IMR-90 (cell line): ENCODE data around the gene ATP10B. TPM values are rescaled to one million over a fixed set of nuclear protein-coding genes. Genes with fewer than 3 reads are reported as not detected.

Experiments
- ATAC-seq: fragments of 200-7000 bp; cut with Tn5 transposase; 2 replicates; pipeline ENCODE4 v1.9.1; 2020; ENCODE audit warnings: low read depth, mild to moderate bottlenecking, moderate library complexity
- BruUV-seq: library from RNA; stranded (reverse); fragments of 400-500 nt; replicated peaks from 2 replicates; lab custom pipeline; 2021; lab: Mats Ljungman, UMichigan
- CTCF ChIA-PET: fragments of 300-600 bp; formaldehyde crosslinking; extraction: SDS; loops from one replicate; lab custom pipeline; 2021; ENCODE audit warnings: antibody characterized with exemption; lab: Yijun Ruan, JAX
- POLR2A ChIA-PET: fragments of 300-600 bp; sonication (Branson Sonifier 250); formaldehyde crosslinking; loops from one replicate; lab custom pipeline; 2022; ENCODE audit warnings: antibody characterized with exemption; ENCODE audit not compliant: unreplicated experiment; lab: Charles Lee
- DNase-seq: peaks from one replicate; pipeline ENCODE4 v3.0.0; 2013
- H2AFZ ChIP-seq: replicated peaks from 2 replicates; pipeline ENCODE3; 2013; ENCODE audit warnings: low read length, mild to moderate bottlenecking; ENCODE audit not compliant: poor library complexity
- H2AK5ac ChIP-seq: 2 replicates; pipeline ENCODE4 v1.6.1; 2013; ENCODE audit warnings: low read depth, low read length, inconsistent platforms
- H2AK9ac ChIP-seq: replicated peaks from 2 replicates; pipeline ENCODE3; 2013; ENCODE audit warnings: mild to moderate bottlenecking, low read depth, low read length, moderate library complexity; ENCODE audit not compliant: poor library complexity
- H2BK120ac ChIP-seq: 2 replicates; pipeline ENCODE4 v1.6.1; 2013; ENCODE audit warnings: low read depth, low read length, inconsistent platforms
- H2BK15ac ChIP-seq: 3 replicates; pipeline ENCODE4 v1.6.1; 2013; ENCODE audit warnings: low read depth, low read length, inconsistent platforms
- H2BK20ac ChIP-seq: 2 replicates; pipeline ENCODE4 v1.6.1; 2013; ENCODE audit warnings: low read depth, mild to moderate bottlenecking, inconsistent platforms, low read length, moderate library complexity
- H2BK5ac ChIP-seq: 2 replicates; pipeline ENCODE4 v1.6.1; 2013; ENCODE audit warnings: mild to moderate bottlenecking, low read depth, low read length, inconsistent platforms; ENCODE audit not compliant: poor library complexity, severe bottlenecking
- H3K14ac ChIP-seq: replicated peaks from 2 replicates; pipeline ENCODE4 v1.6.1; 2013; ENCODE audit warnings: low read depth, low read length, inconsistent platforms
- H3K18ac ChIP-seq: 2 replicates; pipeline ENCODE4 v1.6.1; 2013; ENCODE audit warnings: low read depth, low read length, control low read depth
- H3K23ac ChIP-seq: 2 replicates; pipeline ENCODE4 v1.6.1; 2013; ENCODE audit warnings: low read depth, low read length, inconsistent platforms
- H3K27ac ChIP-seq: 2 replicates; pipeline ENCODE4 v1.5.1; 2013; ENCODE audit warnings: mild to moderate bottlenecking, control low read depth, low read length; ENCODE audit not compliant: insufficient read depth
- H3K27me3 ChIP-seq: 2 replicates; pipeline ENCODE4 v1.6.1; 2013; ENCODE audit warnings: low read length; ENCODE audit not compliant: control insufficient read depth, insufficient read depth
- H3K36me3 ChIP-seq: 2 replicates; pipeline ENCODE4 v1.6.1; 2013; ENCODE audit warnings: low read length, mixed read lengths; ENCODE audit not compliant: control insufficient read depth, insufficient read depth
- H3K4ac ChIP-seq: 2 replicates; pipeline ENCODE4 v1.6.1; 2013; ENCODE audit warnings: low read depth, low read length, inconsistent platforms
- H3K4me1 ChIP-seq: 2 replicates; pipeline ENCODE4 v1.6.1; 2013; ENCODE audit warnings: low read length, mixed read lengths; ENCODE audit not compliant: control insufficient read depth, insufficient read depth
- H3K4me2 ChIP-seq: 2 replicates; pipeline ENCODE4 v1.6.1; 2013; ENCODE audit warnings: low read depth, mild to moderate bottlenecking, control low read depth, low read length, moderate library complexity
- H3K4me3 ChIP-seq: 2 replicates; pipeline ENCODE4 v1.5.1; 2013; ENCODE audit warnings: low read depth, mild to moderate bottlenecking, control low read depth, low read length, moderate library complexity; ENCODE audit not compliant: insufficient read depth
- H3K56ac ChIP-seq: 2 replicates; pipeline ENCODE4 v1.6.1; 2013; ENCODE audit warnings: low read length, inconsistent platforms; ENCODE audit not compliant: insufficient read depth; ENCODE audit errors: extremely low read depth
- H3K79me1 ChIP-seq, 2 experiments: 2 replicates each; pipeline ENCODE4 v1.6.1; 2013; ENCODE audit warnings: low read length in 2 of 2, inconsistent platforms in 1 of 2, low read depth in 1 of 2
- H3K9ac ChIP-seq: 2 replicates; pipeline ENCODE4 v1.6.1; 2013; ENCODE audit warnings: low read depth, low read length, control low read depth
- H3K9me1 ChIP-seq: 2 replicates; pipeline ENCODE4 v1.6.1; 2013; ENCODE audit warnings: low read length, inconsistent platforms; ENCODE audit not compliant: insufficient read depth
- H3K9me3 ChIP-seq: 2 replicates; pipeline ENCODE4 v1.6.1; 2013; ENCODE audit warnings: low read length; ENCODE audit not compliant: control insufficient read depth, insufficient read depth
- H4K20me1 ChIP-seq: 2 replicates; pipeline ENCODE4 v1.6.1; 2013; ENCODE audit warnings: low read length, inconsistent platforms; ENCODE audit not compliant: insufficient read depth
- H4K5ac ChIP-seq: 2 replicates; pipeline ENCODE4 v1.6.1; 2013; ENCODE audit warnings: mild to moderate bottlenecking, low read depth, low read length, control low read depth
- H4K8ac ChIP-seq, 2 experiments: 2 replicates each; pipeline ENCODE4 v1.6.1; 2013; ENCODE audit warnings: low read depth in 2 of 2, low read length in 2 of 2, control low read depth in 1 of 2, inconsistent platforms in 1 of 2
- H4K91ac ChIP-seq: 2 replicates; pipeline ENCODE4 v1.6.1; 2013; ENCODE audit warnings: low read depth, low read length, inconsistent platforms; ENCODE audit not compliant: insufficient read depth
- MAFK ChIP-seq: IDR thresholded peaks from 2 replicates; pipeline ENCODE4 v1.6.1; 2012; ENCODE audit warnings: low read depth, low read length, improper control_type of control experiment
- WGBS, 2 experiments: methylation state at CpG; one replicate each; pipeline versions ENCODE4 v1.1.5 to v1.1.7; 2013; ENCODE audit warnings: missing lambda C conversion rate in 2 of 2; ENCODE audit not compliant: insufficient read length in 1 of 2; ENCODE audit errors: extremely low coverage in 2 of 2; 5-methylcytosine and 5-hydroxymethylcytosine counted together
- dilution Hi-C: fragments of 300-500 bp; cut with HindIII; formaldehyde crosslinking; loops from one replicate; pipeline ENCODE4 v1.14.3; 2018; ENCODE audit warnings: low sequenced_read_pairs; ENCODE audit not compliant: unreplicated experiment
- in situ Hi-C: fragments of 300-500 bp; cut with MboI; formaldehyde crosslinking; loops from 3 replicates; pipeline ENCODE4 v1.14.3; 2019; ENCODE audit warnings: low sequenced_read_pairs, inconsistent platforms, mixed read lengths
- intact Hi-C: fragments of 100-400 bp; cut with micrococcal nuclease; formaldehyde crosslinking; loops from 2 replicates; pipeline ENCODE4 v1.10.0; 2022
- polyA plus RNA-seq, 3 experiments: library from polyadenylated mRNA; depleted of rRNA; stranded (reverse); fragments of >200 nt; gene quantifications; 2 replicates each; pipeline ENCODE4 v1.2.3, GENCODE V29; 2012; ENCODE audit warnings: low replicate concordance in 1 of 3
- total RNA-seq: library from RNA; depleted of rRNA; stranded (reverse); fragments of >200 nt; gene quantifications from 2 replicates; pipeline ENCODE4 v1.2.3, GENCODE V29; 2012
- TF ChIP-seq, protein P1 (sequence below): fragments of 150-350 bp; IDR thresholded peaks from 2 replicates; pipeline ENCODE4 v1.6.1; 2016; ENCODE audit warnings: low read depth, mild to moderate bottlenecking, low read length, moderate library complexity, borderline replicate concordance

The ATP10B gene
- total and polyA plus RNA-seq, 2 of the 4 experiments (the other 2 are of a cell fraction), result not detected

DNA sequence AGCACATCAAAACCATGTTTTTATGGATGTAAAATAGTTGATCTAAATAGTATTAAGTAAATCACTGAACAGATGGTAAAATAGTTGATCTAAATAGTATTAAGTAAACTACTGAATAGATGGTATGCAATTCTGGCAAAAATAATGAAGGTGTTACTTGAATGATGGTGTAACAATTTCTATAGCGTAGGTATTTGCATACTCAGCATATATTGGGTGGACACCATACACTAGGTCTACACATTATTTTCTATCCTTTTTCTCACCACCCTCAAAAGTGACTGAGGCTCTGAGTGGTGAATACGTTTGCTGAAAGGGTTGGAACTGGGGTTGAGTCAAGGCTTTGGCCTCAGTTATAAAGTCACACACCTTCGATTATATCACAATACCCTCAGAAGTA, 81.3 kb downstream of the ATP10B start:
- Histone ChIP-seq H2BK20ac (no peak overlapping the region), H2AK9ac (no peak overlapping the region), H2AFZ (no peak overlapping the region), H4K8ac (no peak overlapping the region), H3K79me1 (no peaks in the 10 kb centered on the region), H2BK5ac (no peak overlapping the region), H3K36me3 (no peaks in the 10 kb centered on the region), H4K5ac (no peak overlapping the region), H3K9me3 (peaks cover 14% of the 10 kb centered on the region), H3K27ac (no peak overlapping the region), H3K9me1 (no peaks in the 10 kb centered on the region), H3K27me3 (no peaks in the 10 kb centered on the region), H4K91ac (no peak overlapping the region), H3K56ac (no peak overlapping the region), H3K4me2 (no peak overlapping the region), H2BK120ac (no peak overlapping the region), H4K20me1 (no peaks in the 10 kb centered on the region), H2AK5ac (no peak overlapping the region), H3K14ac (no peak overlapping the region), H3K4me1 (no peaks in the 10 kb centered on the region), H2BK15ac (no peak overlapping the region), H3K23ac (no peak overlapping the region), H3K9ac (no peak overlapping the region), H3K18ac (no peak overlapping the region), H3K4ac (no peak overlapping the region), H3K4me3 (no peak overlapping the region)
- no CpG with 5 or more reads among the region's 3 CpGs for WGBS, 2 experiments
- no TSS peak for BruUV-seq
- in situ Hi-C loops, result no loop called here
- DNase-seq (no peak), ATAC-seq (no peak)
- POLR2A ChIA-PET, result no interaction called here
- intact Hi-C loops, result no loop called here
- peak; percentile 94 for TF ChIP-seq MAFK
- TF ChIP-seq, protein P1, sequence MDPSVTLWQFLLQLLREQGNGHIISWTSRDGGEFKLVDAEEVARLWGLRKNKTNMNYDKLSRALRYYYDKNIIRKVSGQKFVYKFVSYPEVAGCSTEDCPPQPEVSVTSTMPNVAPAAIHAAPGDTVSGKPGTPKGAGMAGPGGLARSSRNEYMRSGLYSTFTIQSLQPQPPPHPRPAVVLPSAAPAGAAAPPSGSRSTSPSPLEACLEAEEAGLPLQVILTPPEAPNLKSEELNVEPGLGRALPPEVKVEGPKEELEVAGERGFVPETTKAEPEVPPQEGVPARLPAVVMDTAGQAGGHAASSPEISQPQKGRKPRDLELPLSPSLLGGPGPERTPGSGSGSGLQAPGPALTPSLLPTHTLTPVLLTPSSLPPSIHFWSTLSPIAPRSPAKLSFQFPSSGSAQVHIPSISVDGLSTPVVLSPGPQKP, result no peak
- dilution Hi-C loops, result no loop called here
- CTCF ChIA-PET, result no interaction called here
